HG03066 (cell line): Measurements from ENCODE around the gene PHYHIPL.

ENCODE experiments used
- ATAC-seq: cut with Tn5 transposase; IDR thresholded peaks from one replicate; pipeline ENCODE4 v1.9.1; 2021; ENCODE audit warnings: low read depth; ENCODE audit not compliant: unreplicated experiment

PHYHIPL gene

GRCh38 chr10:59245686-59246085 is 69.2 kb downstream of the PHYHIPL start:
- ATAC-seq, result no peak

GRCh38 chr10:59252491-59252890 is 76.0 kb downstream of the PHYHIPL start:
- no peak for ATAC-seq

GRCh38 chr10:59255463-59255862 is 79.0 kb downstream of the PHYHIPL start:
- ATAC-seq, result no peak

DNA sequence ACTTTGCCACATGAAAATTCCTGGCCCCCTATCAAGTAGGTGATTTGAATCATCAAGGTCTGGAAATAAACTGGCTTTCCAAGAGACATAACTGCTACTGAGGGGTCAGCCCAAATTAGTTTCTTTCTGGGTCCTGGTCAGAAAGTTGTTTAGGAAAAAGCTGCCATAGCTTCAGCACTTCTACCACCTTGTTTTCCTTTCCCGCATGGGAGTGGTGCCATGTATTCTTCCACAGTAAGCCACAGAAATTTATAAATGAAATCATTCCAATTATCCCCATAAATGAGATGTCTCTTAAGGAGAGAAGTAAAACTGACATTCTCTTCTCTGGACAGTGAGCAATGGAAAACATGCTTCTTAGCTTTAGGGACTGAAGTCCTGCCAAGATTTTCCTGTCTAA is 80.8 kb downstream of the PHYHIPL start:
- ATAC-seq, result no peak

DNA sequence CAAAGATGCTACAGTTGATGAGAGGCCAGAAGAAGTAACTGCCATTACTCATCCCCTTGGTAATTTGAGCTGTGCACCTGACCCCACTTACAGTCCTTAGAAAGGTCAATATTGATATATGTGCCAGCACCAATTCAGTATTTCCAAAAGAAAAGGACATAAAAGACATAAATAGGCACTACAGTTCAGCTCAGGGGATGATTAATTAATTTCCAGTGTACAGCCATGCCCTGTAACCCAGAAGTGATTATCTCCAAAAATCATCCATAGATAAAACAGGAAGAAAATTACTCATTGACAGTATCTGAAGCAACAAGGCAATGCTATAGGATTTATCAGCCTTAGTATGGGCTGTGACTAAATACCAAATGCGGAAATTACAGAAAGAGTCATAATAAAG is 82.4 kb downstream of the PHYHIPL start:
- ATAC-seq, result no peak

GRCh38 chr10:59265141-59265540 is 88.7 kb downstream of the PHYHIPL start:
- no peak for ATAC-seq

- ATAC-seq, result no peak
These were observed 89.9 kb downstream of the PHYHIPL start for GRCh38 chr10:59266321-59266720.

GRCh38 chr10:59268460-59268859 is 92.0 kb downstream of the PHYHIPL start:
- no peak for ATAC-seq

- no peak for ATAC-seq
These were observed 93.2 kb downstream of the PHYHIPL start for GRCh38 chr10:59269651-59270050.

- ATAC-seq, result no peak
These were observed 94.0 kb downstream of the PHYHIPL start for GRCh38 chr10:59270492-59270891.

- no peak for ATAC-seq
These were observed 94.7 kb downstream of the PHYHIPL start for GRCh38 chr10:59271160-59271559.

- ATAC-seq, result no peak
These were observed 95.6 kb downstream of the PHYHIPL start for GRCh38 chr10:59272061-59272460.

- no peak for ATAC-seq
These were observed 97.0 kb downstream of the PHYHIPL start for GRCh38 chr10:59273445-59273844.

GRCh38 chr10:59276133-59276532 is 99.7 kb downstream of the PHYHIPL start:
- no peak for ATAC-seq

DNA sequence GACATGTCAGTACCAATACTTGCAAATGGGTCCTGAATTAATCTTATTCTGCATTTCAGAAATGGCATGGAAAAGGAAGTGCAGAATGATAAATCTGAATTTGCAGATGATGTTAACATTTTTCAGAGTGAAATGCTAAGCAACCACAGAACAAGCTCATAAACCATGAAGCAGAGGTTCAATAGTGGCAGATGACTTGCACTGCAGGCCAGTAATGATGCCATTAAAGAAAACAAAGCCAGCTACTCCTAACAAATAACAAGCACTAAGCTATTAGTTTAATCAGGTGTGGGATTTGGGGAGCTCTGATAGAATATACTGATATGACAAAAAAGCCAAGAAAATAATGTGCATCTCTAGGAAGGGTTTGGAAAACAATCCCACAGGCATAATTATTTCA is 100.5 kb downstream of the PHYHIPL start:
- ATAC-seq, result no peak

DNA sequence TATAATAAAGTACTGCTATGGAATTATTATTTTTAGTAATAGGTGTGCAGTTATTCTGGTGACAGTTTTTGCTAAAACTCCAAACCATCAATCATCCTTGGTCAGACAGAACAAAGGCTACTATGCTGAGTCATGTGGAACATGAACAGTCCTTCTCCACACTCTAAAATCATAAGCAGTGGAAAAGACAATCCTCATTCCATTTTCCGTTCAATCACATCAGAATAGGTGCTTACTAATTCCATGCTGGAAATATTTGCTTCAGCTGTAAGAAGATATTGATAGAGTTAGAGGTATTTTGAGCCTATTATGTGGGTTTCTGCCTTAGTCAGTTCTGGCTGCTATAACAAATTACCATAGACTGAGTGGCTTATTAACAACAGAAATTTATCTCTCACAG is 103.0 kb downstream of the PHYHIPL start:
- ATAC-seq, result no peak

DNA sequence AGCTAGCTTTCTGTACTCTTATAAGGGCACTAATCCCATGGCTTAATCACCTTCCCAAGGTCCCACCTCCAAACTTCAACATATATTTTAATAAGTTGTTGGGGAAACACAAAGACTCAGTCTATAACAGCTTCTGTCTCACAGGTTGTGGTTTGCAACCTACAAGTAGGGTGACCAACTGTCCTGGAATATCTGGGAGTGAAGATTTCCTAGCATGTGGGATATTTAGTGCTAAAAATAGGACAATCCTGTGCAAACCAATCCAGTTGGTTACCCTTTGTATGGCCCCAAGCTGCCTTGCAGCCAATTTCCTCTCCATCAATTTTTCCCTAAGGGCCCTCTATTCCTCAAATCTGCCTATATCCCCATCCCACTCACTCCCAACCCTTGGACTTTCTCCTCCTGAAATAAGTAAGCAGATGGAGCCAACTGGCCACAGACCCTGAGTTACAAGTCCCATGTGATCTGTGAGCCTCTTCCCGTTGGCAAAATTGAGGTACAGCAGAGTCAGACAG is 103.6 kb downstream of the PHYHIPL start:
- no peak for ATAC-seq

- ATAC-seq, result no peak
These were observed 105.4 kb downstream of the PHYHIPL start for GRCh38 chr10:59281861-59282260.

- ATAC-seq, result no peak
These were observed 107.1 kb downstream of the PHYHIPL start for GRCh38 chr10:59283456-59284091.

DNA sequence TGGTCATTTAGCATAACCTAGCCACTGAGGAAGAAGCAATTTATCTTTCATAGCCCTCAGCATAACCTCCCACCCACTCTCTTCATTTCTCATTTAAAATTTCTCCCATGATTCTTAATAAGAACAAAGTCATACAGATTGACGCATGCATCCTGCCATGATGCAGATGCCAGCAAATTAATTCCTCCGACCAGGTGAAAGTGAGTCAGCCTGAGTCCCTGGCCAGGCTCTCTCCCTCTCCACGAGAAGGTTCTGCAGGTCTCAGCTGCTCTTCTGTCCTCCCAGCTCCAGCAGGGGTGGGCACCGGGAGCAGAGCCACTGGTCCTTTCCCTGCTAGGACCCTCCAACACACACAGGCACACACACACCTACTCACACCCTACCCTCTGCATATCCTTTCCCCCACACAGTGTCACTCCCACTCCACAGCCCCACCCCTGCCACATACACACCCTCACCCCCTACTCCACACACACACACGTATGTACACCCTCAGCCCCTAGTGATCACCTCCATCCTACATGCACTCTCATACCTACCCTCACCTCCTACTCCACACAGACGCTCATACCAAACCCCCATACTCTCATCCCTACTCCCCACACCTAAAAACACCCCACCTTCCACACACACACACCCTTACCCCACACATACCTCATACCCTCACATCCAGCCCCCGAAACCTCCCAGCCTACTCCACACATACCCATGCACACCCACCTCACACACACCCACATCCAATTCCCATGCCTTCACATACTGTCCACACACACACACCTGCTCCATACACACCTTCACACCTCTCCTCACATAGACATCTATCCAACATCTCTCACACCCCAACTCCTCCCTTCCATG is 107.9 kb downstream of the PHYHIPL start:
- no peak for ATAC-seq

DNA sequence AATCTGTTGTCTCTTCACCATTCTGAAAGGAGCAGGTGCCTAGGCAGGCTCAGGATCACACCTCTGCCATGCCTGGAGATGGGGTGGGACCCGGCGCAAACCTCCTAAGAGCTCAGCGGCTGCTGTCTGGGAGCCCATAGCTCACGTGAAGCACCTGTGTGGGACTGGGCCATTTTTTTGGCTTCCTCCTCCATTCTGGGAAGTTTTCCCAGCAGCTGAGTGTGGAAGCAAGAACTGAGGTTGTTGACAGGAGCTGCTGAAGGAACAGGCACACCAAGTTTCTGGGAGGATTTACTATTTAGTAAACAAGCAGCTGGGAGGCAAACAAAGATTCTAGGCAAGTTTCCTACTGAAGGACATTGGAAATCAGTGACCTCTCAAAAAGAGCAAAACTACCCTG is 108.6 kb downstream of the PHYHIPL start:
- no peak for ATAC-seq

DNA sequence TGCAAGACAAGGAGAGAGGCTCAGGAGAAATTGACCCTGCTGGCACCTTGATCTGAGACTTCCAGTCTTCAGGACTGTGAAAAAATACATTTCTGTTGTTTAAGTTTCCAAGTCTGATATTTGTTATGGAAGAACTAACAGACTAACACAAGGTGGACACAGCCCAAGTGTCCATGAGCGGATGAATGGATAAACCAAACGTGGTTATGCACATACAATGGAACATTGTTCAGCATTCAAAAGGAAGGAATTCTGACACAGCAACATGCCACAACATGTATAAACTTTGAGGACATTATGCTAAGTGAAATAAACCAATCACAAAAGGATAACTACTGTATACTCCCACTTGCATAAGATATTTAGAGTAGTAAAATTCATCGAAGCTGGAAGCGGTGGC is 109.4 kb downstream of the PHYHIPL start:
- ATAC-seq, result no peak
